ENCODE results near the gene DYNC1H1. TPM values are rescaled to one million over a fixed set of nuclear protein-coding genes. Genes with fewer than 3 reads are reported as not detected.
A peak's percentile ranks its signal among the peaks of the same experiment; 100 is the strongest.

DYNC1H1 gene
- total and polyA plus RNA-seq, 2 of the 13 experiments (the other 11 are each of a cell fraction or from before 2014, with no cell fraction given) = 74.4 to 239 TPM

- intact Hi-C loops (cut with micrococcal nuclease; ENCODE audit: unreplicated experiment) = no loop called here
Measured at GRCh38 chr14:101928415-101928841, 35.9 kb upstream of the DYNC1H1 start.

GRCh38 chr14:101929096-101929495, 35.3 kb upstream of the DYNC1H1 start:
- H3K27ac ChIP-seq (ENCODE audit: extremely low read length, insufficient read depth, low read length) = no peak overlapping the region
- in situ Hi-C loops (cut with HindIII; ENCODE audit: extremely low pct_ligation_motif_present, low pct_unique_long_range_greater_than_20kb) = no loop called here
- no peak for FAIRE-seq
- no peak for ATAC-seq
- no peaks in the 10 kb centered on the region for H3K27me3 ChIP-seq (ENCODE audit: control insufficient read depth in 1 of 2, insufficient read depth in 2 of 2, low read length in 2 of 2)
- 98% methylated on average over 10 of the region's 10 CpGs for WGBS (ENCODE audit: low lambda C conversion rate)
- intact Hi-C loops (cut with micrococcal nuclease; ENCODE audit: unreplicated experiment) = no loop called here
- H4K20me1 ChIP-seq (ENCODE audit: insufficient read depth, low read length) = no peaks in the 10 kb centered on the region
- H3K9me3 ChIP-seq (ENCODE audit: low read length) = no peaks in the 10 kb centered on the region
- no peak overlapping the region for H3K4me3 ChIP-seq (replicated peaks in 1 of 3; ENCODE audit: insufficient read depth in 1 of 3, low read depth in 2 of 3, low read length in 3 of 3)
- H3K79me2 ChIP-seq (ENCODE audit: insufficient read depth, low read length) = no peaks in the 10 kb centered on the region
- BruUV-seq (replicated peaks) = no TSS peak
- ChIA-PET POLR2A (no interaction called here), CTCF (ENCODE audit: low intra/inter-chr PET ratio, low total read pairs) (no interaction called here)
- no peak overlapping the region for H3K4me2 ChIP-seq (ENCODE audit: low read depth, low read length)
- no peak overlapping the region for H2AFZ ChIP-seq (ENCODE audit: low read length)
- peaks cover 0 to 3% of the 10 kb centered on the region in 2 experiments; a peak in 2 of 5 replicates for H3K36me3 ChIP-seq (replicated peaks in 1 of 2; ENCODE audit: control insufficient read depth in 1 of 2, insufficient read depth in 2 of 2, low read length in 2 of 2)
- no peak for DNase-seq (ENCODE audit: low spot score)
- no peak overlapping the region for H3K9ac ChIP-seq (ENCODE audit: insufficient read depth, low read depth, low read length)
- no peak for TF ChIP-seq SATB2 (CRISPR knock-in tag; IDR thresholded peaks at IDR 0.05)
- TF ChIP-seq ZBTB42 (CRISPR knock-in tag; IDR thresholded peaks at IDR 0.05) = no peak
- no peak for TF ChIP-seq ATRX (CRISPR knock-in tag; IDR thresholded peaks at IDR 0.05; ENCODE audit: borderline replicate concordance)
- TF ChIP-seq NFKBIZ (CRISPR knock-in tag; IDR thresholded peaks at IDR 0.05) = no peak
- TF ChIP-seq ZBTB7B (CRISPR knock-in tag; IDR thresholded peaks at IDR 0.05) = no peak
- no peak for TF ChIP-seq SP140L (CRISPR knock-in tag; IDR thresholded peaks at IDR 0.05; ENCODE audit: borderline replicate concordance)
- no peak for TF ChIP-seq ZNF572 (CRISPR knock-in tag; IDR thresholded peaks at IDR 0.05)
- TF ChIP-seq CREB3 (CRISPR knock-in tag; IDR thresholded peaks at IDR 0.05) = no peak
- TF ChIP-seq HDAC6 (IDR thresholded peaks at IDR 0.05; ENCODE audit: low read depth, low read length) = no peak
- TF ChIP-seq YEATS4 (CRISPR knock-in tag; IDR thresholded peaks at IDR 0.05; ENCODE audit: borderline replicate concordance) = no peak
- H3K4me1 ChIP-seq (ENCODE audit: insufficient read depth, low read length) = peaks cover 16% of the 10 kb centered on the region

More at GRCh38 chr14:101928415-101928841, 35.9 kb upstream of the DYNC1H1 start:
- CTCF ChIA-PET (ENCODE audit: low intra/inter-chr PET ratio, low total read pairs) = no interaction called here
- WGBS (ENCODE audit: low lambda C conversion rate) = 97% methylated on average over 24 of the region's 24 CpGs
- ATAC-seq (no peak), DNase-seq (ENCODE audit: low spot score) (no peak), FAIRE-seq (no peak)
- Histone ChIP-seq H3K27ac (ENCODE audit: extremely low read length, insufficient read depth, low read length) (no peak overlapping the region), H3K9ac (ENCODE audit: insufficient read depth, low read depth, low read length) (no peak overlapping the region), H3K4me3 (replicated peaks in 1 of 3; ENCODE audit: insufficient read depth in 1 of 3, low read depth in 2 of 3, low read length in 3 of 3) (no peak overlapping the region), H3K36me3 (replicated peaks in 1 of 2; ENCODE audit: control insufficient read depth in 1 of 2, insufficient read depth in 2 of 2, low read length in 2 of 2) (peaks cover 0 to 3% of the 10 kb centered on the region in 2 experiments; a peak in 2 of 5 replicates), H3K9me3 (ENCODE audit: low read length) (no peaks in the 10 kb centered on the region), H3K79me2 (ENCODE audit: insufficient read depth, low read length) (no peaks in the 10 kb centered on the region), H3K4me2 (ENCODE audit: low read depth, low read length) (no peak overlapping the region), H3K4me1 (ENCODE audit: insufficient read depth, low read length) (peaks cover 11% of the 10 kb centered on the region), H3K27me3 (ENCODE audit: control insufficient read depth in 1 of 2, insufficient read depth in 2 of 2, low read length in 2 of 2) (no peaks in the 10 kb centered on the region), H2AFZ (ENCODE audit: low read length) (no peak overlapping the region), H4K20me1 (ENCODE audit: insufficient read depth, low read length) (no peaks in the 10 kb centered on the region)
- TF ChIP-seq RBM22 (optimal IDR thresholded peaks at IDR 0.05; ENCODE audit: low read length) (peak; percentile 28), AGO2 (optimal IDR thresholded peaks at IDR 0.05; ENCODE audit: low read depth, low read length) (peak; percentile 18), HOXA7 (CRISPR knock-in tag; IDR thresholded peaks at IDR 0.05) (no peak)
- in situ Hi-C loops (cut with HindIII; ENCODE audit: extremely low pct_ligation_motif_present, low pct_unique_long_range_greater_than_20kb) = no loop called here
- POLR2A ChIA-PET = no interaction called here
- no TSS peak for BruUV-seq (replicated peaks)
